HCT116 (cell line): Measurements from ENCODE around the gene NXF1. TPM values are rescaled to one million over a fixed set of nuclear protein-coding genes. Genes with fewer than 3 reads are reported as not detected.

Experiments used
- ATAC-seq: fragments of 200-7000 bp; cut with Tn5 transposase; 2 replicates; pipeline ENCODE4 v1.9.1; 2020; ENCODE audit warnings: mild to moderate bottlenecking, moderate library complexity
- BruUV-seq: library from RNA; stranded (reverse); fragments of 400-500 nt; replicated peaks from 2 replicates; lab custom pipeline; 2021; lab: Mats Ljungman, UMichigan
- CTCF ChIA-PET: fragments of 300-600 bp; sonication (Branson Sonifier 250); formaldehyde crosslinking; loops from one replicate; lab custom pipeline; 2021; ENCODE audit warnings: antibody characterized with exemption; lab: Charles Lee
- POLR2A ChIA-PET: fragments of 300-600, 350-600 bp; sonication (Branson Sonifier 250); formaldehyde crosslinking; loops from one replicate; lab custom pipeline; 2021; ENCODE audit warnings: antibody characterized with exemption; lab: Charles Lee
- RAD21 ChIA-PET, 2 experiments: fragments of 300-600 bp; sonication (Branson Sonifier 250); formaldehyde crosslinking; loops; one replicate each; lab custom pipeline; 2023; ENCODE audit warnings: low total read pairs in 2 of 2; ENCODE audit not compliant: uncharacterized antibody in 2 of 2, unreplicated experiment in 2 of 2, low non-redundant PET in 1 of 2; lab: Charles Lee
- DNase-seq: peaks from one replicate; pipeline ENCODE4 v3.0.0-alpha.2; 2010; ENCODE audit warnings: low read depth, low spot score
- H2AFZ ChIP-seq: fragments of 200-600 bp; shearing (Covaris generic), sonication (generic); 2 replicates; pipeline ENCODE4 v1.6.1; 2017; ENCODE audit warnings: low read depth, mixed run types, mixed read lengths, antibody characterized with exemption, low read length; ENCODE audit not compliant: poor library complexity, severe bottlenecking
- H3K27ac ChIP-seq: 2 replicates; pipeline ENCODE4 v1.5.1; 2012; ENCODE audit warnings: low read depth, low read length
- H3K27me3 ChIP-seq: fragments of 200-600 bp; sonication (generic); 2 replicates; pipeline ENCODE4 v1.6.1; 2016; ENCODE audit warnings: mixed run types, low read length, mixed read lengths; ENCODE audit not compliant: insufficient read depth
- H3K36me3 ChIP-seq, 2 experiments: fragments of 200-500 bp in 1 of 2; fragments of 200-600 bp in 1 of 2; sonication (Bioruptor generic) in 1 of 2; sonication (generic) in 1 of 2; 2 replicates each; pipeline versions ENCODE4 v1.5.1 to v1.6.1; 2014 to 2016; ENCODE audit warnings: low read length in 2 of 2, inconsistent platforms in 1 of 2, mixed read lengths in 1 of 2, mixed run types in 1 of 2; ENCODE audit not compliant: insufficient read depth in 2 of 2, control insufficient read depth in 1 of 2
- H3K4me1 ChIP-seq, 2 experiments: fragments of 200-600 bp in 1 of 2; sonication (generic) in 1 of 2; 2 replicates each; pipeline versions ENCODE4 v1.5.1 to v1.6.1; 2012 to 2017; ENCODE audit warnings: low read length in 2 of 2, inconsistent platforms in 1 of 2, mild to moderate bottlenecking in 1 of 2, mixed read lengths in 1 of 2, mixed run types in 1 of 2, moderate library complexity in 1 of 2; ENCODE audit not compliant: insufficient read depth in 2 of 2, control insufficient read depth in 1 of 2
- H3K4me2 ChIP-seq: fragments of 200-600 bp; sonication (generic); 2 replicates; pipeline ENCODE4 v1.6.1; 2017; ENCODE audit warnings: mixed run types, low read length, mixed read lengths
- H3K4me3 ChIP-seq, 2 experiments: fragments of 200-600 bp in 1 of 2; sonication (generic) in 1 of 2; replicated peaks in 1 of 2; 2 replicates each; pipeline ENCODE4 v1.5.1; 2011 to 2016; ENCODE audit warnings: low read length in 2 of 2, control low read depth in 1 of 2, low read depth in 1 of 2, mild to moderate bottlenecking in 1 of 2, mixed read lengths in 1 of 2, mixed run types in 1 of 2
- H3K79me2 ChIP-seq: fragments of 200-600 bp; sonication (generic); 2 replicates; pipeline ENCODE4 v1.6.1; 2017; ENCODE audit warnings: mild to moderate bottlenecking, mixed run types, low read length, moderate library complexity, mixed read lengths; ENCODE audit not compliant: insufficient read depth
- H3K9ac ChIP-seq: fragments of 200-600 bp; sonication (generic); 2 replicates; pipeline ENCODE4 v1.6.1; 2016; ENCODE audit warnings: low read length, mixed read lengths
- H3K9me2 ChIP-seq: fragments of 200-600 bp; sonication (generic), shearing (Covaris generic); 2 replicates; pipeline ENCODE4 v1.6.1; 2017; ENCODE audit warnings: mixed run types, mild to moderate bottlenecking, moderate library complexity; ENCODE audit not compliant: insufficient read depth
- H3K9me3 ChIP-seq, 2 experiments: fragments of 200-500 bp in 1 of 2; fragments of 200-600 bp in 1 of 2; sonication (Bioruptor generic) in 1 of 2; sonication (generic) in 1 of 2; 2 replicates each; pipeline ENCODE4 v1.6.1; 2014 to 2017; ENCODE audit warnings: low read length in 2 of 2, mixed read lengths in 2 of 2, inconsistent platforms in 1 of 2, low read depth in 1 of 2, mild to moderate bottlenecking in 1 of 2, mixed run types in 1 of 2, moderate library complexity in 1 of 2; ENCODE audit not compliant: control insufficient read depth in 1 of 2, insufficient read depth in 1 of 2
- H4K20me1 ChIP-seq: fragments of 200-600 bp; sonication (generic), shearing (Covaris generic); 2 replicates; pipeline ENCODE4 v1.6.1; 2017; ENCODE audit warnings: mixed run types, mild to moderate bottlenecking, moderate library complexity; ENCODE audit not compliant: insufficient read depth
- CBX3 ChIP-seq: IDR thresholded peaks from 2 replicates; pipeline ENCODE4 v1.6.1; 2012; ENCODE audit warnings: low read depth
- CEBPB ChIP-seq: IDR thresholded peaks from 2 replicates; pipeline ENCODE4 v1.6.1; 2012; ENCODE audit warnings: low read depth
- EGR1 ChIP-seq: IDR thresholded peaks from 2 replicates; pipeline ENCODE4 v1.6.1; 2012; ENCODE audit warnings: low read depth
- ELF1 ChIP-seq: IDR thresholded peaks from 2 replicates; pipeline ENCODE4 v1.6.1; 2012; ENCODE audit warnings: low read depth, borderline replicate concordance
- EZH2 ChIP-seq: fragments of 200-600 bp; sonication (generic); IDR thresholded peaks from 2 replicates; pipeline ENCODE4 v1.6.1; 2017; ENCODE audit warnings: antibody characterized with exemption, mixed run types
- SRF ChIP-seq: IDR thresholded peaks from 2 replicates; pipeline ENCODE4 v1.6.1; 2012; ENCODE audit warnings: low read depth
- YY1 ChIP-seq: IDR thresholded peaks from 2 replicates; pipeline ENCODE4 v1.6.1; 2011; ENCODE audit warnings: low read length, low read depth, moderate library complexity, mild to moderate bottlenecking; ENCODE audit not compliant: insufficient replicate concordance; ENCODE audit errors: extremely low read depth
- ZNF274 ChIP-seq: fragments of 200-500 bp; sonication (Bioruptor generic); IDR thresholded peaks from 2 replicates; pipeline ENCODE4 v1.6.1; 2014; ENCODE audit warnings: mild to moderate bottlenecking, low read depth, low read length, inconsistent platforms
- intact Hi-C: fragments of 100-400 bp; cut with micrococcal nuclease; formaldehyde crosslinking; loops from 2 replicates; pipeline ENCODE4 v1.10.0; 2022
- total RNA-seq: library from RNA; stranded (reverse); gene quantifications from one replicate; pipeline ENCODE4 v1.2.1, GENCODE V29; 2021; ENCODE audit not compliant: unreplicated experiment
- TF ChIP-seq, protein P1 (sequence below), 3 experiments: fragments of 200-600 bp in 1 of 3; sonication (generic) in 1 of 3; IDR thresholded peaks in 2 of 3; conservative IDR thresholded peaks in 1 of 3; 2 replicates each; pipeline ENCODE4 v1.5.1; 2012 to 2017; ENCODE audit warnings: low read depth in 2 of 3, low read length in 2 of 3, antibody characterized with exemption in 1 of 3, borderline replicate concordance in 1 of 3, control low read depth in 1 of 3, mild to moderate bottlenecking in 1 of 3, mixed read lengths in 1 of 3, mixed run types in 1 of 3, moderate library complexity in 1 of 3; ENCODE audit not compliant: insufficient read depth in 1 of 3
- TF ChIP-seq, protein P2 (sequence below): IDR thresholded peaks from 2 replicates; pipeline ENCODE4 v1.6.1; 2011; ENCODE audit warnings: mild to moderate bottlenecking, low read length, moderate library complexity; ENCODE audit not compliant: insufficient replicate concordance; ENCODE audit errors: extremely low read depth
- TF ChIP-seq, protein P3 (sequence below): IDR thresholded peaks from 2 replicates; pipeline ENCODE4 v1.6.1; 2012
- TF ChIP-seq, protein P4 (sequence below): IDR thresholded peaks from 2 replicates; pipeline ENCODE4 v1.6.1; 2012; ENCODE audit warnings: low read depth

Gene NXF1
- total RNA-seq, 1 experiment from 2014 or later = 55.5 TPM

DNA sequence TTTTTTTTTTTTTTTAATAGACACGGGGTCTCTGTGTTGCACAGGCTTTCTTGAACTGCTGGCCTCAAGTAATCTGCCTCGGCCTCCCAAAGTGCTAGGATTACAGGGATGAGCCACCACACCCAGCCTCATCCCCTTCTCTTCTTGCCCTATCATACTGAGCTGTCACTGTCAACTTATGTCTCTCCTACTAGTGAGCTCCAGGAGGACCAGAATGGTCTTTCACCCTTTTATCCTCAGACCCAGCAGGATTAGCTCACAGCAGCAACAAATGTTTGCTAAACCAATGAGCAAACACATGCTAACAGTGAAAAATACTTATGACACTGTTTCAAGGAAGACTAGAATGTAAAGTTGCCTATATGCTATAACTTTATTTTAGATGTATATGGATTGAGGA lies 6.4 kb upstream of the NXF1 start:
- CTCF ChIA-PET = no interaction called here
- no peaks in the 10 kb centered on the region for H3K9me2 ChIP-seq

DNA sequence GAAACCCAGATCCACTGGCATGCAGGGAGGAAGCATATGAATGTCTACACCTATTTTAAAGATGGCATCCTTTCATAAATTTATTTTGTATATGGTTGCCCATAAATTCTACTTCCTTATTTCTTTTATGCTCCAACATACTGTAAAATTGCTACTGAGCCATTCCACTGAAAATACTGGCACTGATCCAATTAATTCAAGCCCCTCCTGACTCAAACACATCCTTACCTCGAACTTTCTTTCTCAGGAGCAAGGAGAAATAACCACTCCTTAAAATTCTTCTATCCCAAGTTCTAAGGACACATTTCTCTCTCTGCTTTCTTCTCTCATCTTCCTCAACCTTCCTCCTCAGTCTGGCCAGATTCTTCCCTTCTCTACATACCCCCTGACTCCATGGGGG lies 5.5 kb upstream of the NXF1 start:
- no peak for DNase-seq
- Histone ChIP-seq H3K9me3 (no peaks in the 10 kb centered on the region), H3K4me3 (no peak overlapping the region), H3K79me2 (no peaks in the 10 kb centered on the region), H3K36me3 (no peaks in the 10 kb centered on the region; a peak in 1 of 4 replicates), H3K9me2 (no peaks in the 10 kb centered on the region), H3K4me1 (peaks cover 0 to 11% of the 10 kb centered on the region in 2 experiments; a peak in 2 of 4 replicates), H2AFZ (no peak overlapping the region), H4K20me1 (no peaks in the 10 kb centered on the region), H3K27me3 (no peaks in the 10 kb centered on the region), H3K9ac (no peak overlapping the region), H3K27ac (no peak overlapping the region), H3K4me2 (no peak overlapping the region)
- no peak for ATAC-seq
- TF ChIP-seq, protein P1, sequence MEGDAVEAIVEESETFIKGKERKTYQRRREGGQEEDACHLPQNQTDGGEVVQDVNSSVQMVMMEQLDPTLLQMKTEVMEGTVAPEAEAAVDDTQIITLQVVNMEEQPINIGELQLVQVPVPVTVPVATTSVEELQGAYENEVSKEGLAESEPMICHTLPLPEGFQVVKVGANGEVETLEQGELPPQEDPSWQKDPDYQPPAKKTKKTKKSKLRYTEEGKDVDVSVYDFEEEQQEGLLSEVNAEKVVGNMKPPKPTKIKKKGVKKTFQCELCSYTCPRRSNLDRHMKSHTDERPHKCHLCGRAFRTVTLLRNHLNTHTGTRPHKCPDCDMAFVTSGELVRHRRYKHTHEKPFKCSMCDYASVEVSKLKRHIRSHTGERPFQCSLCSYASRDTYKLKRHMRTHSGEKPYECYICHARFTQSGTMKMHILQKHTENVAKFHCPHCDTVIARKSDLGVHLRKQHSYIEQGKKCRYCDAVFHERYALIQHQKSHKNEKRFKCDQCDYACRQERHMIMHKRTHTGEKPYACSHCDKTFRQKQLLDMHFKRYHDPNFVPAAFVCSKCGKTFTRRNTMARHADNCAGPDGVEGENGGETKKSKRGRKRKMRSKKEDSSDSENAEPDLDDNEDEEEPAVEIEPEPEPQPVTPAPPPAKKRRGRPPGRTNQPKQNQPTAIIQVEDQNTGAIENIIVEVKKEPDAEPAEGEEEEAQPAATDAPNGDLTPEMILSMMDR (IDR thresholded peaks at IDR 0.05 in 2 of 3, conservative IDR thresholded peaks at IDR 0.05 in 1 of 3; ENCODE audit: borderline replicate concordance in 1 of 3, insufficient read depth in 1 of 3, low read depth in 2 of 3, low read length in 2 of 3) = no peak
- no peak for TF ChIP-seq SRF
- TF ChIP-seq CEBPB = no peak
- TF ChIP-seq YY1 = no peak
- TF ChIP-seq, protein P2, sequence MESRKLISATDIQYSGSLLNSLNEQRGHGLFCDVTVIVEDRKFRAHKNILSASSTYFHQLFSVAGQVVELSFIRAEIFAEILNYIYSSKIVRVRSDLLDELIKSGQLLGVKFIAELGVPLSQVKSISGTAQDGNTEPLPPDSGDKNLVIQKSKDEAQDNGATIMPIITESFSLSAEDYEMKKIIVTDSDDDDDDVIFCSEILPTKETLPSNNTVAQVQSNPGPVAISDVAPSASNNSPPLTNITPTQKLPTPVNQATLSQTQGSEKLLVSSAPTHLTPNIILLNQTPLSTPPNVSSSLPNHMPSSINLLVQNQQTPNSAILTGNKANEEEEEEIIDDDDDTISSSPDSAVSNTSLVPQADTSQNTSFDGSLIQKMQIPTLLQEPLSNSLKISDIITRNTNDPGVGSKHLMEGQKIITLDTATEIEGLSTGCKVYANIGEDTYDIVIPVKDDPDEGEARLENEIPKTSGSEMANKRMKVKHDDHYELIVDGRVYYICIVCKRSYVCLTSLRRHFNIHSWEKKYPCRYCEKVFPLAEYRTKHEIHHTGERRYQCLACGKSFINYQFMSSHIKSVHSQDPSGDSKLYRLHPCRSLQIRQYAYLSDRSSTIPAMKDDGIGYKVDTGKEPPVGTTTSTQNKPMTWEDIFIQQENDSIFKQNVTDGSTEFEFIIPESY = no peak
- no peak for TF ChIP-seq ELF1
- TF ChIP-seq, protein P3, sequence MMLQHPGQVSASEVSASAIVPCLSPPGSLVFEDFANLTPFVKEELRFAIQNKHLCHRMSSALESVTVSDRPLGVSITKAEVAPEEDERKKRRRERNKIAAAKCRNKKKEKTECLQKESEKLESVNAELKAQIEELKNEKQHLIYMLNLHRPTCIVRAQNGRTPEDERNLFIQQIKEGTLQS = no peak
- TF ChIP-seq, protein P4, sequence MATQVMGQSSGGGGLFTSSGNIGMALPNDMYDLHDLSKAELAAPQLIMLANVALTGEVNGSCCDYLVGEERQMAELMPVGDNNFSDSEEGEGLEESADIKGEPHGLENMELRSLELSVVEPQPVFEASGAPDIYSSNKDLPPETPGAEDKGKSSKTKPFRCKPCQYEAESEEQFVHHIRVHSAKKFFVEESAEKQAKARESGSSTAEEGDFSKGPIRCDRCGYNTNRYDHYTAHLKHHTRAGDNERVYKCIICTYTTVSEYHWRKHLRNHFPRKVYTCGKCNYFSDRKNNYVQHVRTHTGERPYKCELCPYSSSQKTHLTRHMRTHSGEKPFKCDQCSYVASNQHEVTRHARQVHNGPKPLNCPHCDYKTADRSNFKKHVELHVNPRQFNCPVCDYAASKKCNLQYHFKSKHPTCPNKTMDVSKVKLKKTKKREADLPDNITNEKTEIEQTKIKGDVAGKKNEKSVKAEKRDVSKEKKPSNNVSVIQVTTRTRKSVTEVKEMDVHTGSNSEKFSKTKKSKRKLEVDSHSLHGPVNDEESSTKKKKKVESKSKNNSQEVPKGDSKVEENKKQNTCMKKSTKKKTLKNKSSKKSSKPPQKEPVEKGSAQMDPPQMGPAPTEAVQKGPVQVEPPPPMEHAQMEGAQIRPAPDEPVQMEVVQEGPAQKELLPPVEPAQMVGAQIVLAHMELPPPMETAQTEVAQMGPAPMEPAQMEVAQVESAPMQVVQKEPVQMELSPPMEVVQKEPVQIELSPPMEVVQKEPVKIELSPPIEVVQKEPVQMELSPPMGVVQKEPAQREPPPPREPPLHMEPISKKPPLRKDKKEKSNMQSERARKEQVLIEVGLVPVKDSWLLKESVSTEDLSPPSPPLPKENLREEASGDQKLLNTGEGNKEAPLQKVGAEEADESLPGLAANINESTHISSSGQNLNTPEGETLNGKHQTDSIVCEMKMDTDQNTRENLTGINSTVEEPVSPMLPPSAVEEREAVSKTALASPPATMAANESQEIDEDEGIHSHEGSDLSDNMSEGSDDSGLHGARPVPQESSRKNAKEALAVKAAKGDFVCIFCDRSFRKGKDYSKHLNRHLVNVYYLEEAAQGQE = no peak
- TF ChIP-seq EGR1 = no peak
- no peak for TF ChIP-seq ZNF274
- POLR2A ChIA-PET = interaction anchor here (1.3 to 2.5 kb wide), 2 partner anchors 17 to 30 kb away, joined by 3 to 10 read pairs; no protein-coding TSS in a partner anchor
- BruUV-seq = no TSS peak
- CTCF ChIA-PET = no interaction called here
- intact Hi-C loops = no loop called here
- RAD21 ChIA-PET = no interaction called here

More for the DNA sequence above, 6.4 kb upstream of the NXF1 start:
- TF ChIP-seq CBX3 = no peak
- TF ChIP-seq EZH2 = no peak
- no peak for DNase-seq
- no peak for ATAC-seq
- no peaks in the 10 kb centered on the region; a peak in 2 of 4 replicates for H3K36me3 ChIP-seq
- H3K9ac ChIP-seq = no peak overlapping the region
- H4K20me1 ChIP-seq = no peaks in the 10 kb centered on the region
- no peaks in the 10 kb centered on the region for H3K79me2 ChIP-seq
- H3K27me3 ChIP-seq = no peaks in the 10 kb centered on the region
- peaks cover 0 to 2% of the 10 kb centered on the region in 2 experiments; a peak in 1 of 4 replicates for H3K4me1 ChIP-seq
- H3K4me3 ChIP-seq = no peak overlapping the region
- no peak overlapping the region for H2AFZ ChIP-seq
- no peaks in the 10 kb centered on the region for H3K9me3 ChIP-seq
- intact Hi-C loops = no loop called here
- no peak overlapping the region for H3K27ac ChIP-seq
- BruUV-seq = no TSS peak
- ChIA-PET POLR2A (interaction anchor here (1.3 to 2.5 kb wide), 2 partner anchors 16 to 30 kb away, joined by 3 to 10 read pairs; no protein-coding TSS in a partner anchor), RAD21 (no interaction called here)
- H3K4me2 ChIP-seq = no peak overlapping the region
